Astrocyte (in vitro differentiated cells and primary cell): ENCODE results near the gene CRTC1.

Experiments used
- CTCF ChIP-seq: IDR thresholded peaks from 2 replicates; pipeline ENCODE4 v1.5.1; 2011; ENCODE audit warnings: low read depth, mild to moderate bottlenecking, inconsistent platforms, low read length, moderate library complexity; ENCODE audit not compliant: insufficient read depth
- EZH2 ChIP-seq: IDR thresholded peaks from 2 replicates; pipeline ENCODE4 v1.6.1; 2012; ENCODE audit warnings: mild to moderate bottlenecking, low read length, inconsistent platforms; ENCODE audit not compliant: insufficient read depth

- TF ChIP-seq EZH2 (no peak), CTCF (no peak)
Observed at GRCh38 chr19:18795540-18795939, 112.1 kb downstream of the CRTC1 start.
